Omental fat pad (tissue), 4 donors: Measurements from ENCODE around the gene PRSS21. TPM values are rescaled to one million over a fixed set of nuclear protein-coding genes. Genes with fewer than 3 reads are reported as not detected.

Experiments used
- ATAC-seq: fragments of 150-250 bp; one replicate; pipeline ENCODE4 v1.9.1; 2016; ENCODE audit warnings: mild to moderate bottlenecking, moderate library complexity; ENCODE audit not compliant: low FRiP score
- DNase-seq: peaks from one replicate; pipeline ENCODE4 v3.0.0-alpha.2; 2019; ENCODE audit warnings: low spot score
- CTCF ChIP-seq, 3 donors: fragments of 450-650 bp; IDR thresholded peaks; one replicate each; pipeline ENCODE4 v1.5.1; 2016 to 2017; ENCODE audit warnings: antibody characterized with exemption in 3 of 3, mild to moderate bottlenecking in 3 of 3, moderate library complexity in 2 of 3
- total RNA-seq, 4 donors: library from RNA; depleted of rRNA; stranded (reverse); fragments of >200 nt; gene quantifications; one replicate each; pipeline ENCODE4 v1.1.0, GENCODE V29; 2016

Gene PRSS21
- 1 to 10 TPM in 1 of 4 donors, under 1 TPM in 1, not detected in 2; 0.65 to 1.0 TPM for total RNA-seq

- TF ChIP-seq CTCF (IDR thresholded peaks at IDR 0.05): no peak
- ATAC-seq (no peak), DNase-seq (no peak)
Observed at GRCh38 chr16:2816751-2817339, at the start of gene PRSS21. TSS of gene PRSS21 (plus strand) at chr16:2817237. CDS start at chr16:2817269, 32 bp downstream.

- DNase-seq: no peak
- TF ChIP-seq CTCF (IDR thresholded peaks at IDR 0.05): no peak
- ATAC-seq: no peak
Observed at GRCh38 chr16:2767891-2768290, 49.1 kb upstream of the PRSS21 start.

- DNase-seq (no peak), ATAC-seq (no peak)
- no peak for TF ChIP-seq CTCF (IDR thresholded peaks at IDR 0.05)
Observed at GRCh38 chr16:2768403-2769089, 48.5 kb upstream of the PRSS21 start.

- DNase-seq: no peak
- ATAC-seq: peak; percentile 2
- TF ChIP-seq CTCF (IDR thresholded peaks at IDR 0.05): no peak
Observed at GRCh38 chr16:2769100-2769529, 47.9 kb upstream of the PRSS21 start.

- ATAC-seq: peak; percentile 73
- no peak for DNase-seq
- no peak for TF ChIP-seq CTCF (IDR thresholded peaks at IDR 0.05)
Observed at GRCh38 chr16:2769675-2770056, 47.4 kb upstream of the PRSS21 start.

- TF ChIP-seq CTCF (IDR thresholded peaks at IDR 0.05): no peak
- DNase-seq (no peak), ATAC-seq (no peak)
Observed at GRCh38 chr16:2770057-2770951, 46.7 kb upstream of the PRSS21 start.
